GM23338 (cell line): ENCODE results near the gene TTC16. TPM values are rescaled to one million over a fixed set of nuclear protein-coding genes. Genes with fewer than 3 reads are reported as not detected.
A peak's percentile ranks its signal among the peaks of the same experiment; 100 is the strongest.

Experiments used
- ATAC-seq: fragments of 200-7000 bp; cut with Tn5 transposase; 3 replicates; pipeline ENCODE4 v1.9.1; 2020
- DNase-seq: peaks from one replicate; pipeline ENCODE4 v3.0.0-alpha.2; 2015; ENCODE audit warnings: low spot score
- H2AFZ ChIP-seq: fragments of 200-600 bp; sonication (generic); 2 replicates; pipeline ENCODE4 v1.8.0; 2016; ENCODE audit warnings: antibody characterized with exemption, mild to moderate bottlenecking, moderate library complexity
- H3F3A ChIP-seq: fragments of 200-600 bp; sonication (generic); replicated peaks from 2 replicates; pipeline ENCODE4 v1.8.0; 2017; ENCODE audit warnings: antibody characterized with exemption, mixed run types, low read depth
- H3K27ac ChIP-seq: fragments of 200-600 bp; sonication (generic); 2 replicates; pipeline ENCODE4 v1.6.1; 2016; ENCODE audit warnings: low read depth
- H3K27me3 ChIP-seq: fragments of 200-600 bp; sonication (generic); 2 replicates; pipeline ENCODE4 v1.8.0; 2016; ENCODE audit warnings: mild to moderate bottlenecking, mixed run types, moderate library complexity; ENCODE audit not compliant: insufficient read depth
- H3K36me3 ChIP-seq: fragments of 200-600 bp; sonication (generic); 2 replicates; pipeline ENCODE4 v1.8.0; 2016; ENCODE audit warnings: mild to moderate bottlenecking; ENCODE audit not compliant: insufficient read depth
- H3K4me1 ChIP-seq: fragments of 200-600 bp; sonication (generic); 2 replicates; pipeline ENCODE4 v1.8.0; 2016; ENCODE audit warnings: mild to moderate bottlenecking, moderate library complexity; ENCODE audit not compliant: insufficient read depth
- H3K4me2 ChIP-seq: fragments of 200-600 bp; sonication (generic); 2 replicates; pipeline ENCODE4 v1.7.1; 2017; ENCODE audit warnings: mixed run types
- H3K4me3 ChIP-seq: fragments of 200-600 bp; sonication (generic); 2 replicates; pipeline ENCODE4 v1.6.1; 2016; ENCODE audit warnings: mixed run types
- H3K79me2 ChIP-seq: fragments of 200-600 bp; sonication (generic); replicated peaks from 2 replicates; pipeline ENCODE4 v1.8.0; 2017; ENCODE audit warnings: mild to moderate bottlenecking; ENCODE audit not compliant: insufficient read depth
- H3K9me2 ChIP-seq: fragments of 200-600 bp; sonication (generic); 2 replicates; pipeline ENCODE4 v1.8.0; 2017; ENCODE audit not compliant: insufficient read depth
- H4K20me1 ChIP-seq: fragments of 200-600 bp; sonication (generic); replicated peaks from 2 replicates; pipeline ENCODE4 v1.8.0; 2017; ENCODE audit warnings: mild to moderate bottlenecking; ENCODE audit not compliant: insufficient read depth
- H3K27ac Mint-ChIP-seq: 2 replicates; pipeline ENCODE4 v1.8.0; 2020; ENCODE audit warnings: inconsistent platforms, mild to moderate bottlenecking, moderate library complexity, mixed read lengths
- H3K27me3 Mint-ChIP-seq: 3 replicates; pipeline ENCODE4 v1.8.0; 2022; ENCODE audit warnings: low read depth, mild to moderate bottlenecking, moderate library complexity, mixed read lengths, inconsistent platforms; ENCODE audit not compliant: insufficient read depth, poor library complexity
- H3K36me3 Mint-ChIP-seq: 3 replicates; pipeline ENCODE4 v1.8.0; 2021; ENCODE audit warnings: low read depth, mild to moderate bottlenecking, inconsistent platforms, moderate library complexity, mixed read lengths
- H3K4me1 Mint-ChIP-seq: 3 replicates; pipeline ENCODE4 v1.8.0; 2020; ENCODE audit warnings: mild to moderate bottlenecking, inconsistent platforms, mixed read lengths
- H3K4me3 Mint-ChIP-seq: 3 replicates; pipeline ENCODE4 v1.8.0; 2021; ENCODE audit warnings: moderate library complexity, mild to moderate bottlenecking, inconsistent platforms, mixed read lengths
- H3K9me3 Mint-ChIP-seq: 3 replicates; pipeline ENCODE4 v1.8.0; 2020; ENCODE audit warnings: moderate library complexity, mild to moderate bottlenecking, inconsistent platforms, mixed read lengths
- CREB1 ChIP-seq: fragments of 250-450 bp; sonication (Bioruptor Pico); IDR thresholded peaks from 2 replicates; pipeline ENCODE4 v1.5.0; 2020; ENCODE audit warnings: low read depth, mild to moderate bottlenecking, moderate library complexity
- EZH2phosphoT487 ChIP-seq: fragments of 200-600 bp; sonication (generic); IDR thresholded peaks from one replicate; pipeline ENCODE4 v1.8.1; 2018; ENCODE audit warnings: antibody characterized with exemption; ENCODE audit not compliant: unreplicated experiment
- STAT1 ChIP-seq: IDR thresholded peaks from one replicate; pipeline ENCODE4 v1.6.1; 2016; ENCODE audit warnings: antibody characterized with exemption; ENCODE audit not compliant: unreplicated experiment
- ZNF114 ChIP-seq: fragments of 250-450 bp; sonication (Bioruptor Pico); IDR thresholded peaks from 2 replicates; pipeline ENCODE4 v1.5.0; 2020; ENCODE audit warnings: mild to moderate bottlenecking, moderate library complexity
- ZNF462 ChIP-seq: fragments of 250-450 bp; sonication (Bioruptor Pico); IDR thresholded peaks from 2 replicates; pipeline ENCODE4 v1.5.0; 2020; ENCODE audit warnings: mild to moderate bottlenecking, moderate library complexity
- polyA plus RNA-seq: library from polyadenylated mRNA; unstranded; fragments of >200 nt; fragmentation: Nextera tagmentation; extraction: Ambion mirVana; gene quantifications from 2 replicates; pipeline ENCODE4 v1.2.1, GENCODE V29; 2016
- total RNA-seq: library from RNA; depleted of rRNA; stranded (reverse); fragments of >200 nt; shearing (Covaris generic); gene quantifications from 2 replicates; pipeline ENCODE4 v1.2.3, GENCODE V29; 2014

TTC16 gene
- total and polyA plus RNA-seq, 2 experiments from 2014 or later, result not detected

DNA sequence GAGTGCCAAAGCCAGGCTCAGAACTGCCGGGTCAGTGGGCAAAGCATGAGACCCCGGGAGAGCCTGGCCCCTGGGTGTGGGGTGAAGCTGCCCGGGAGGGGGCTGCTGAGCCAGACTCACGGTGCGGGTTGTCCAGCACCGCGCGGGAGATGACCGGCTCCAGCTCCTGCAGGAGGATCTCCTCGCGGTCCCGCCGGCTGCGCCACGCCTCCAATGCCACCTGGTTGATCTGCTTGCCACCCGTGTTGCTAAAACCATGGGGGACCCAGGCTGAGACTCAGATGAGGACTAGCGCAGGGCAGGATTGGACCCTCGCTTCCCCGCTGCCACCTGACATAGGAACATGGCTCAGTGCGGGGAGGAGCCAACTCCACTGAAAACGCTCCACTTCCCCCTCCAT lies 16.6 kb downstream of the TTC16 start:
- Mint-ChIP-seq H3K9me3 (no peaks in the 10 kb centered on the region; the same call in 2 of the 3 replicates), H3K4me3 (no peak overlapping the region), H3K27ac (no peak overlapping the region), H3K4me1 (peaks cover 11% of the 10 kb centered on the region), H3K27me3 (peaks cover 15% of the 10 kb centered on the region), H3K36me3 (no peaks in the 10 kb centered on the region)
- H3K4me1 ChIP-seq, result peaks cover 9% of the 10 kb centered on the region; the same call in 1 of the 2 replicates
- H3K4me3 ChIP-seq, result no peak overlapping the region
- H3K27ac ChIP-seq, result no peak overlapping the region
- no peaks in the 10 kb centered on the region for H3K9me2 ChIP-seq
- no peak for TF ChIP-seq STAT1
- TF ChIP-seq CREB1 (CRISPR knock-in tag), result no peak
- no peak for TF ChIP-seq ZNF114
- H3K36me3 ChIP-seq, result no peaks in the 10 kb centered on the region
- no peak for DNase-seq
- H3K27me3 ChIP-seq, result no peaks in the 10 kb centered on the region
- H3K4me2 ChIP-seq, result no peak overlapping the region
- no peak for ATAC-seq
- no peaks in the 10 kb centered on the region for H3F3A ChIP-seq
- H3K79me2 ChIP-seq, result no peaks in the 10 kb centered on the region
- H4K20me1 ChIP-seq, result no peaks in the 10 kb centered on the region
- no peak overlapping the region for H2AFZ ChIP-seq

- Mint-ChIP-seq H3K4me1 (peaks cover 11% of the 10 kb centered on the region), H3K27ac (no peak overlapping the region), H3K9me3 (no peaks in the 10 kb centered on the region; the same call in 2 of the 3 replicates), H3K4me3 (no peak overlapping the region), H3K27me3 (peaks cover 15% of the 10 kb centered on the region), H3K36me3 (no peaks in the 10 kb centered on the region)
- no peaks in the 10 kb centered on the region for H3F3A ChIP-seq
- no peak overlapping the region for H3K4me3 ChIP-seq
- no peaks in the 10 kb centered on the region for H3K36me3 ChIP-seq
- ATAC-seq, result no peak
- no peaks in the 10 kb centered on the region for H3K9me2 ChIP-seq
- H2AFZ ChIP-seq, result no peak overlapping the region
- TF ChIP-seq ZNF462 (CRISPR knock-in tag) (no peak), STAT1 (no peak), EZH2phosphoT487 (no peak)
- peaks cover 9% of the 10 kb centered on the region; the same call in 1 of the 2 replicates for H3K4me1 ChIP-seq
- no peaks in the 10 kb centered on the region for H3K27me3 ChIP-seq
- DNase-seq, result no peak
- no peak overlapping the region for H3K27ac ChIP-seq
- 0 out of 2 replicates have a peak overlapping the region, but pooled peaks have one; percentile 91 for H3K4me2 ChIP-seq
- no peaks in the 10 kb centered on the region for H3K79me2 ChIP-seq
- H4K20me1 ChIP-seq, result no peaks in the 10 kb centered on the region
Measured at GRCh38 chr9:127733614-127734013, 17.7 kb downstream of the TTC16 start.
